ENCODE results near the gene IGSF21.

DNA sequence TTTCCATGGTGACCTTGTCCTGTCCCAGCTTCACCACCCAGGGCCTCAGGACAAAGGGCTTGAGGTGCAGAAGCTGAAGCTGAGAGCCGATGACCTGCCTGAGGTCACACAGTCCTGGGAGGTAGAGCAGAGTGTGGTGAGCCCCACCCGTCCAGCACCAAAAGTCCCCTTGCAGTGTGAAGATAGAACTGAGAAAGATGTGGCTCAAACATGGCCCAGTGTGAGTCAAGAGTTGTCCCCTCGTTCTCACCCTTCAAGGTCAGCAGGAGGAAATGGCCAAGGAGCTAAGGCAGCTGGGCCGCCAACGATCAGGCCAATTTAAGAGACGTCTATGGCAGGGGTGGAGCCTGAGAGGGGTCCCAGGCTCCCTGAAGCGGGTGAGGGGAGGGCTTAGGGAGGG is 215.7 kb downstream of the IGSF21 start:
- TF ChIP-seq CTCF (IDR thresholded peaks at IDR 0.05; ENCODE audit: poor library complexity) (no peak), EZH2phosphoT487 (IDR thresholded peaks at IDR 0.05; ENCODE audit: low read depth, severe bottlenecking, unreplicated experiment) (no peak), EZH2 (IDR thresholded peaks at IDR 0.05; ENCODE audit: borderline replicate concordance) (no peak)
